GM04503 (cell line): ENCODE measurements around the gene TMEM190.
"Not testable (repeated sequence)": the region's sequence is repeated elsewhere in the genome, so short reads cannot be mapped to it uniquely, and the experiment has no call there.

Source experiments
- DNase-seq: peaks from one replicate; pipeline ENCODE4 v3.0.0-alpha.2; 2012; ENCODE audit warnings: low read depth

The TMEM190 gene

DNA sequence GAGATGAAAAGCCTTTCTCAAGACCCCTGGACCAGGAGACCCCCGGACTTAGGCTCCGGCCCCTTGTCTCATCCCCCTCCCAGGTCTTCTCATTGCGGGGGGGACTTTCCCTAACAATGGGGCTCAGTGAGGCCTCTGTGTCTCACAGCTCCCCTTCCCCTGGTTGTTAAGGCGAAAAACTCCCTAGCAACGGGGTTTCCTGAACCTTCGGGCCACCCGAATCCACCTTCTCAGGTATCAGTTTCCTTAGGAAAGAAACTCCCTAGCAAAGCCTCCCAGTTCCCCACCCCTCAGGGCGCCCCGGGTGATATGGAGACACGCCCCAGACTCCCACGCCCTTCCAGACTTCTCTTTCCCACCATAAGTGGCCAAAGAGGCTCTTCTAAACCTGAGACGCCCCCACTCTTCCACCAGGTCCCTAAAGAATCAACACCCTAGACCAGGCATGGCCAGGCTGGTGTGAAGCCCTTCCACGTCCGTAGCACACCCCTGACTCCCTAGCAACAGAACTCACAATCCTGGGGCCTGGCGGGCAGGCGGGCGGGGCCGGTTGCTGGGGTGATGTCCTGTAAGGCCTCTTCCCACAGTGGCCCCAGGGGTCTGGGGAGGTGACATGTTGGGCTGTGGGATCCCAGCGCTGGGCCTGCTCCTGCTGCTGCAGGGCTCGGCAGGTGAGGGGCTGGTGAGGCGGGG lies at the start of gene TMEM190:
Gene TMEM190 (plus strand): TSS at position 586 of the 693 bp plus-strand sequence. CDS start 28 bp downstream, at position 614.
- no peak for DNase-seq

- DNase-seq: not testable (repeated sequence)
Observed at GRCh38 chr19:55328774-55329318, 47.8 kb upstream of the TMEM190 start.

DNA sequence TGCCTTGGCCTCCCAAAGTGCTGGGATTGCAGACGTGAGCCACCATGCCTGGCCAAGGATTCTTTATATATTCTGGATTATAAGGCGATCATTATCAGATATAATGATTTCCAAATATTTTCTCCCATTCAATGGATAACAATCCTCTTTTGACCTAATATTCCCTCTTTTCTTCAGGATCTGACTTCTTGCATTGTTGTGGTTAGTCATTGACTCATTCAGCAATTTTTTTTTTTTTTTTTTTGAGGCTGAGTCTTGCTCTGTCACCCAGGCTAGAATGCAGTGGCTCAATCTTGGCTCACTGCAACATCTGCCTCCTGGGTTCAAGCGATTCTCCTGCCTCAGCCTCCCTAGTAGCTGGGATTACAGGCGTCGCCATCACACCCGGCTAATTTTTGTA lies 46.8 kb upstream of the TMEM190 start:
- peak; percentile 27 for DNase-seq

DNA sequence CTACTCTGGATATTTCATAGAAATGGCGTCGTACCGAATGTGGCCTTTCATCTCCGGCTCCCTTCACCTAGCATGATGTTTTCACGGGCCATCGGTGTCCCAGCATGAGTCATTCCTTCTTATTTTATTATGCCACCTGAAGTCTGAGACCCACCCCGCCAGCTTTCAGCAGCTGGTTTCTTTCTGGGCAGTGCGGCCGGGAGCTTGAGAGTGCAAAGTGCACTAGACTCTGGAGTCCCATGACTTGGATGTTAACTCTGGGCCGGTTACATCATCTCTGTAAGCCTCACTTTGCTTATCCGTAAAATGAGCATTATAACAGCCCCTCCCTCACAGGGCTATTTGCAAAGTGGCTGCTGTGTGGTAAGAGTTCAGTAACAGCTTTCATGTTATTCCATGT lies 42.8 kb upstream of the TMEM190 start:
- no peak for DNase-seq

DNA sequence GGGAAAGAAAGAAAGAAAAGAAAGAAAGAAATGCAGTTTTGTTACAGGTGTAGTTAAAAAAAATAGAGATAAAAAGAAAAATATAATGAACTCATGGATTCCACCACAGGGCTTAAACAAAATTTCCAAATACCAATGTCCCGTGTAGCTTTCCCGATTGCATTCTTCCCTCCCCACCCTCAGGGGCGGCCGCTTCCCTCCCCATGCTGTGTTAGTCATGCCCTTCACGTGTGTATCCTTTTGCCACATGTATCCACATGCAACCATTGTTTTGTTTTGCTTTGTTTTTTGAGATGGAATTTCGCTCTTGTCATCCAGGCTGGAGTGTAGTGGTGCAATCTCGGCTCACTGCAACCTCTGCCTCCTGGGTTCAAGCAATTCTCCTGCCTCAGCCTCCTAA lies 40.5 kb upstream of the TMEM190 start:
- DNase-seq: peak; percentile 57

DNA sequence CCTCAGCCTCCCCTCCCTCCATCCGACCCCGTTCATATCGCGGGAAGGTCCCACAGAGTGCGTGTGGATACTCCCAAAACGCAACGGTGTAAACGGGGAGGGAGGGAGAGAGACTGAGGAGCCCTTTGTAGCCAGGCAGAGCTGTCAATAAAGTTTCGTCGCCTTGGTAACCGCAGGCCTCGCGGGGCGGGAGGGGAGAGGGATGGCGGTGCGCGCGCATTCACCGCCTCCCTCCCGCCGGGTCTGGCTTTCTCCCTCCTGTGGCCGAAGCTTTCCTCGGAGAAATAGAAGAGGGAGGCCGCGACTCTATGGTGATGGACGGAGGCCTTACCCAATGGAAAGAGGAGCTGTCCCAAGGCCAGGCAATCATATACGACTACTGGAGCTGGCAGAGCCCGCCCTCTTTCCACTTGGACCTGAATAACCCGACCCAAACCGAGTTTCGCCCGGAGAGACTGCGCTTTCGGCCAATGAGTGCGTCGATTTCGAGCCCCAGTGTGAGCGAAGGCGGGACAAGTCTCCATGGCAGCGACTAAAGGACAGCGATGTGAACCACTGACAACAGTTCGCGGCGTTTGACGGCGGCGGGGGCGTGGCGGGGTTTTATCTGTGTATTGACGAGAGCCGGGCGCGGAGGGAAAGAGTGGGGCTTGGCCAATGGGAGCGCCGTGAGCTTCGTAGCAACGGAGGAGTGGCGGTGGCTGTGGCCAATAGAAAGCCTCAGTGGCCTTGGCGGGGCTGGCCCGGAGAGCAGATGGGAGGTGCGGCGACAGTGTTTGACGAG lies 37.3 kb upstream of the TMEM190 start, which contains the start of gene KMT5C:
Gene KMT5C (plus strand): TSS at position 772 of the 784 bp plus-strand sequence. CDS start 2,061 bp downstream, outside the sequence.
- DNase-seq: peak; percentile 100

- no peak for DNase-seq
Observed at GRCh38 chr19:55339889-55340783, 36.5 kb upstream of the TMEM190 start.

DNA sequence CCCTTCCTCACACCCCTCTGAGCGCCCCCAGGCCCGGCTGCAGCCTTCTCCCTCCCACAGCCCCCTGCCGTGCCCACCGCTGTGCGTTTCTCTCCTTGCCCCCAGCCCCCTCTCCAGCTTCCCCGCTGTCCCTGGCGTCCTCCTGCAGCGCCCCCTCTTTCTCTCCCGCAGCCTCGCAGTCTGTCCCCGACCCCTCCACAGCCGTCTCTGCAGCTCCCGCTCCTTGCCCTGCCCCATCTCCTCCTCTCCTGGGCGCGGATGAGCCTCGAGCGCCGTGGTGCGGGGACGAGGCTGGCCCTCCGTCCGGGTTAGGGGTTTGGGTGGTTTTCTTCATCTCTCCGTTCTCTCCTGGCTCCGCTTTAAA lies 35.9 kb upstream of the TMEM190 start:
- DNase-seq: no peak

DNA sequence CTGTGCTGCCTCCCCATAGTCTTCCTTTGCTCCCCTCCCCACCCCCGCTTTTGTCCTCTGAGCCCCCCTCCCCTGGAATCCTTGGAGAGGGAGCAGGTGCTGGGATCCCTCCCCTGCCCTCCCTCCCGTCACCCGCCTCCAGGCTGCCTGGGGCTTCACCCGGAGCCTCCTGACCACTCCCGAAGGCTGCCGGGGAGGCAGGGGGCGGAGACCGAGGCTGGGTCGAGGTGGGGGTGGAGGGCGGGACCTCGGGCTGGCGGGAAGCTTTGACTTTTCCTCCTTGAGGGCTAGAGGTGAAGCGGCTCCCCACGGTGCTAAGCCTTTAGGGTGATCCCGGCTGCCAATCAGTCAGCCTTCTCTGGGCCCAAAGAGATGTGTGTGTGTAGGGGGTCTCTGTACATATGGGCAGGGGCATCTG lies 35.4 kb upstream of the TMEM190 start:
- no peak for DNase-seq

GRCh38 chr19:55341595-55342531 lies 34.8 kb upstream of the TMEM190 start:
- no peak for DNase-seq

GRCh38 chr19:55344444-55344843 lies 32.2 kb upstream of the TMEM190 start:
- no peak for DNase-seq

- no peak for DNase-seq
Observed at GRCh38 chr19:55345101-55345817, 31.4 kb upstream of the TMEM190 start.

DNA sequence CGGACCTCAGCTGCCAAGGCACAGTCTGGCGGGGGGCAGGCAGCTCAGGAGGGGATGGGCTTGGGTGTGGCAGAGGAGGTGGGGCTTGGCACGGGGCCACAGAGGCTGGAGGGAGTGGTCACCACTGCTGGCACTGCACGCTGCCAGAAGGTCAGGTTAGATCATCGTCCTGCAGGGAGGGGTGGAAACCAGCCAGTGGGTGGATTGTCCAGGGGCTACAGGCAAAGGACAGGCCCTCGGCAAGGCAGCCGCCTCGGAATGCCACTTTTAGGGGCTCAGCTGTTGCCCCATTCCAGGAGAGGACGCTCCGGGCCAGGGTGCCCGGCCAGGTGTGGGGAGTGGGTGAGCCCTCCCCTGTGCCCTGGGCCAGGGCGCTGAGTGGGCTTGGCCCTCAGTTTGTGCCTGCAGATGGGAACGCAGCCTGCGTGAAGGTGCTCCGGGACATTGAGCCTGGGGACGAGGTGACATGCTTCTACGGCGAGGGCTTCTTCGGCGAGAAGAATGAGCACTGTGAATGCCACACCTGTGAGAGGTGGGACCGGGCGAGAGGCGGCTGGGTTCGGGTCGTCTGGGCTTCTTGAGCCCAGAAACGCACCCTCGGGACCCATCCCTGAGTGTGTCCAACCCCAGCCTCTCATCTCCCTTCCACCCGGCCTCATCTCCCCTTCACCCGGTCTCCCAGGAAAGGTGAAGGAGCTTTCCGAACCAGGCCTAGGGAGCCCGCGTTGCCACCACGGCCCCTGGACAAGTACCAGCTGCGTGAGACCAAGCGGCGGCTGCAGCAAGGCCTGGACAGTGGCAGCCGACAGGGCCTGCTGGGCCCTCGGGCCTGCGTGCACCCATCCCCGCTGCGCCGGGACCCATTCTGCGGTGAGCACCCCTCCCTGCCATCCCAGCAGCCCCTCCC lies 30.6 kb upstream of the TMEM190 start:
- DNase-seq: no peak

DNA sequence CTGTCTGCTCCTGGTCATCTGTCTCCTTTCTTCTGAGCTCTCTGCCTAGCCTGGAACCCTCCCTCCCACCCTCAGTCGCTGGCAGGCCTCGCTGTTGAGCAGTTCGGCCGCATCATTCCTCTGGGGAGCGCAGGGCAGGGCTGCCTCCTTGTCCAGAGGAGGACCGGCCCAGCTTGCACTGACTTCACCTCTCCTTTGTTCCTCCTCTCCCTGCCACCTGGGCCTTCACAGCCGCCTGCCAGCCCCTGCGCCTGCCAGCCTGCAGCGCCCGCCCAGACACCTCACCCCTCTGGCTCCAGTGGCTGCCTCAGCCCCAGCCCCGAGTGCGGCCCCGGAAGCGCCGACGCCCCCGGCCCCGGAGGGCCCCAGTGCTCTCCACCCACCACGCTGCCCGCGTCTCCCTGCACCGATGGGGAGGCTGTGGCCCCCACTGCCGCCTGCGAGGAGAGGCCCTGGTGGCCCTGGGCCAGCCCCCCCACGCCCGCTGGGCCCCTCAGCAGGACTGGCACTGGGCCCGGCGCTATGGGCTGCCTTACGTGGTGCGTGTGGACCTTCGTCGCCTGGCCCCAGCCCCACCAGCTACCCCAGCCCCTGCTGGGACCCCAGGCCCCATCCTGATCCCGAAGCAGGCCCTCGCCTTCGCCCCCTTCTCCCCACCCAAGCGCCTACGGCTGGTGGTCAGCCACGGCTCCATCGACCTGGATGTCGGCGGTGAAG lies 29.7 kb upstream of the TMEM190 start:
- no peak for DNase-seq

GRCh38 chr19:55347442-55348009 lies 29.1 kb upstream of the TMEM190 start:
- DNase-seq: no peak

- no peak for DNase-seq
Observed at GRCh38 chr19:55348317-55349034, 28.1 kb upstream of the TMEM190 start.

GRCh38 chr19:55350620-55351315 lies 25.9 kb upstream of the TMEM190 start:
- DNase-seq: no peak
